Measurements from ENCODE around the gene PRR16.

The PRR16 gene

GRCh38 chr5:120567921-120568320 is 103.8 kb downstream of the PRR16 start:
- DNase-seq (ENCODE audit: low read depth, low spot score): no peak

GRCh38 chr5:120568711-120569110 is 104.6 kb downstream of the PRR16 start:
- no peak for DNase-seq (ENCODE audit: low read depth, low spot score)

GRCh38 chr5:120576588-120576987 is 112.5 kb downstream of the PRR16 start:
- no peak for DNase-seq (ENCODE audit: low read depth, low spot score)

GRCh38 chr5:120582635-120583034 is 118.5 kb downstream of the PRR16 start:
- DNase-seq (ENCODE audit: low read depth, low spot score): no peak

DNA sequence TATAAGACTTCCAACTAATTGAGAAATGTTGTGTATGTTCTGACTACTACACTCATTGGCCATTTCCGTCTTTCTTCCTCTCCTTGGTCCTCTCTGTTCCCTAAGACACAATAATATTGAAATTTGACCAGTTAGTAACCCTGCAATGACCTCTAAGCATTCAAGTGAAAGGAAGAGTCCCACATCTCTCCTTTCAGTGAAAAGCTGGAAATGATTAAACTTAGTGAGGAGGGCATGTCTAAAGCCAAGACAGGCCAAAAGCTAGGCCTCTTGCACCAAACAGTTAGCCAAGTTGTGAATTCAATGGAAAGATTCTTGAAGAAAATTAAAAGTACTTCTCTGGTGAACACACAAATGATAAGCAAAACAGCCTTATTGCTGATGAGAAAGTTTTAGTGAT is 122.5 kb downstream of the PRR16 start:
- no peak for DNase-seq (ENCODE audit: low read depth, low spot score)

- DNase-seq (ENCODE audit: low read depth, low spot score): no peak
These were observed 127.8 kb downstream of the PRR16 start for GRCh38 chr5:120591911-120592310.

DNA sequence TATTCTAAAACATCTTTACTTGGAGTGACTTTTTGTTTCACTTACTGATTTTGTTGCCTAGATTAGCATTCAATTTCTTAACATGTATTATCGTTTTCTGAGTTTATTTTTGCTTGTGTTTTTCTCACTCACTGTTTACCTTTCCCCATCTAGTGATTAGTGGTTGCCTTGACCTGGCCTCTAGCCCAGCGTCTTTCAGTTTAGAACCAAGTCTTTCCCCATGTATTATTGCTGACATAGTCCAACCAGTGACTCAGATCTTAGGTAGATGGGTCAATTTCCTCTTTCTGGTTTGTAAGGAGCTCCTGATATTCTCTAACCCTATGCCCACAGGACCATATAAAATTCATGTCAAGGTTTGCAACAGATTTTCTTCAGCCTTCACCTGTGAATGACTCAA is 135.5 kb downstream of the PRR16 start:
- no peak for DNase-seq (ENCODE audit: low read depth, low spot score)

DNA sequence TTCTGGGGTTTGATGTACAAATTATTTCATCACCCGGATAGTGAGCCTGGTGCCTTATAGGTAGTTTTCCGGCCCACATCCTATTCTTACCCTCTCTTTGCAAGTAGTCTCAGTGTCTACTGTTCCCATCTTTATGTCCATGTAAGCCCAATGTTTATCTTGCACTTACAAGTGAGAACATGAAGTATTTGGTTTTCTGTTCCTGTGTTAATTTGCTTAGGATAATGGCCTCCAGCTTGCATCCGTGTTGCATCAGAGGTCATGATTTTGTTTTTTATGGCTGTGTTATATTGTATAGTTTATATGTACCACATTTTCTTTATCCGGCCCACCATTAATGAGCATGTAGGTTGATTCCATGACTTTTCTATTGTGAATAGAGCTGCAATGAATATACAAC is 136.5 kb downstream of the PRR16 start:
- DNase-seq (ENCODE audit: low read depth, low spot score): no peak

DNA sequence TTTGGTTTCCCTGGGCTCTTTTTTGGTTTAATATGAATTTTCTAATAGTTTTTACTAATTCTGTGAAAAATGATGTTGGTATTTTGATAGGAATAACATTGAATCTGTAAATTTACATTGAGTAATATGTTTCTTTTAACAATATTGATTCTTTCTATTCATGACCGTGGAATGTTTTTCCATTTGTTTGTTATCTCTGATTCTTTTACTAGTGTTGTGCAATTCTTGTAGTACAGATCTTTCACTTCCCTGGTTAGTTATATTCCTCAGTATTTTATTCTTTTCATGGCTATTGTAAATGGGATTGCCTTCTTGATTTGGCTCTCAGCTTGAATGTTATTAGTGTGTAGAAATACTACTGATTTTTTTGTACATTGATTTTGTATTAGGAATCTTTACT is 137.9 kb downstream of the PRR16 start:
- no peak for DNase-seq (ENCODE audit: low read depth, low spot score)

GRCh38 chr5:120604884-120605283 is 140.8 kb downstream of the PRR16 start:
- DNase-seq (ENCODE audit: low read depth, low spot score): no peak

DNA sequence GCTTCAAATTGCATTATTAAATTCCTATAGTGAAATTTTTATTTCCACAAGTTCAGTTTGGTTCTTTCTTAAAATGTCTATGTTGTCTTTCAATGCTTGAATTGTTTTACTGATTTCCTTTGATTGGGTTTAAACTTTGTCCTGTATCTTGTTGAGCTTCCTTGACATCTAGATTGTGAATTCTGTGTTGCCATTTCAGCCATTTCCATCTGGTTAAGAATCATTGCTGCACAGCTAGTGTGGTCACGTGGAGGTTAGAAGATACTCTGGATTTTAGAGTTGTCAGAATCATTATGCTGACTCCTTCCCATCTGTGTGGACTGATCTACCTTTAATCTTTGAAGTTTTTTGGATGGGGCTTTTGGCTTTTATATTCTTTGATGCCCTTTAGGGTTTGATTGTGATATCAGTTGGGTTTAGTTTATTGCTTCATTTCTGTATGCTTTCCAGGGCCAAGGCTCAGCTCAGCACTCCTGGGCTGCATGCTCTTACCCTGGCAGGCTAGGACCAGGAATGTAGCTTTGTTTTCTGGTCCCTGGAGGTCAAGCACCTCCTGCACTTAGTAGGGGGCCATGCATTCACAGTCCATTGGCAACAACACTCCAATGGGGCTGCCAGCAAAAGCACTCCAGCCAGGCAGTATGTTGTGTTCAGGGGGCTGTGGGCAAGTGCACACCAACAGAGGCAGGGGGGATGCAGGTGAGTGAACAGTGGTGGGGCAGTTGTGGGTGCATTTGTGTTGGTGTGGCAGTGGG is 141.4 kb downstream of the PRR16 start:
- DNase-seq (ENCODE audit: low read depth, low spot score): no peak

DNA sequence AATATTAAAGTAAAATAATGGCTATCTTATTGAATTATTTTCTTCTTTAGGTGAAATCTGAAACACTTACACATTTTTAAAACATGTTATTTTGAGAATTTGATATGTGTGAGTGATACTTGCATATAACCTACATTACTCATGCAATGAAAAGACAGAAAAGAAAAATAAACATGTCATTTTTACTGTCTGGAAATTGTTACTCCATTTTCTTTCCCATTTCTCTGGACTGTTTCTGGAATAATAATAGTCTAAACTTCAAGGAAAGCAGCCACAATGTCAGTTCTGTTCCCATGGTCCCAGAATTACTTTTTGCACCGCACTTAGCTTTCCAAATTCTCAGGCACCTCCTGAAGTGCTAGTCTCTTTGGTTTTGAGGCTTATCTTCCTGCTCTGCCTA is 145.5 kb downstream of the PRR16 start:
- no peak for DNase-seq (ENCODE audit: low read depth, low spot score)

- no peak for DNase-seq (ENCODE audit: low read depth, low spot score)
These were observed 146.0 kb downstream of the PRR16 start for GRCh38 chr5:120610145-120610544.

- no peak for DNase-seq (ENCODE audit: low read depth, low spot score)
These were observed 149.6 kb downstream of the PRR16 start for GRCh38 chr5:120613729-120614128.

DNA sequence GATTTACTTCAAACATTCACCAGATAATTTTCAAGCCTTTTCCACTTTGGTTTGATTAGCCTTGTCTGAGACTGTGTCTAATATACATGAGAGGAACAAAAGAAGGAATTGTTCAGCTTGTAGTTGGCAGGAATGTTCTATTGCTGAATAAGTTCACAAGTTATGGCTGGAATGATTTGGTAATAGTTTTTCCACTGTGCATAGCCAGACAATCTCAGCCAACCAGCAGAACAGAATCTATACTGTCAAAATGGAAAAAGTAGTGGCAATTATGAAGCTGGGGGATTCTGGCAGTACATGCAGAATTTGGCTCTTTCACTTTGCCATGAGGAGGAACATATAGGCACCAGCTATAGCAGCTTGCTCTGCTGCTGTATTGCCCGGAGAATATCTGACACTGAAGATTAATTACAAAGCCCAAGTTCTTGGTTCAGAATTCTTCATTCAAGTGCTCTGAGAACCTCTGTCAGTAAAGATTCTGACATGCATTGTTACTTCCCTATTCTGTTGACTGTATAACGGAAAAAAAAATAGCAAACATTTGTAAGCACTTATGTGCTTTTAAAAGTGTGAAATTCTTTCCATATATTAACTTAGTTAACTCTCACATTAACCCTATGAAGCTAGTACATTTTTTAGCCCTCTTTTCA is 150.6 kb downstream of the PRR16 start:
- no peak for DNase-seq (ENCODE audit: low read depth, low spot score)

- DNase-seq (ENCODE audit: low read depth, low spot score): no peak
These were observed 152.0 kb downstream of the PRR16 start for GRCh38 chr5:120615967-120616645.

DNA sequence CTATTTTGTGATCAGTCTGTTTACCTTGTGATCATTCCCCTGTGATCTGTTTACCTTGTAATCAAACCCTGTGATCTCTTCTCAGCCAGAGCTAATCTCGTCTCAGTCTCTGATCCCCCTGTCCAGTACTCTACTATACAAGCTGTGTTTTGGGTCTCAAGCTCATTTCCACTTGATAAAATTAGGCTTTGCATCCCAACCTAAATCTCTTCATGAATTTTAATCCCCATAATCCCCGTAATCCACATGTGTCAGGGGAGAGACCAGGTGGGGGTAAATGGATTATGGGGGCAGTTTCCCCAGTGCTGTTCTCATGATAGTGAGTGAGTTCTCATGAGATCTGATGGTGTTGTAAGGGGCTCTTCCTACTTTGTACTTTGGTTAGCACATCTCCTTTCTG is 157.2 kb downstream of the PRR16 start:
- no peak for DNase-seq (ENCODE audit: low read depth, low spot score)

- no peak for DNase-seq (ENCODE audit: low read depth, low spot score)
These were observed 160.0 kb downstream of the PRR16 start for GRCh38 chr5:120624021-120624563.

GRCh38 chr5:120628156-120628555 is 164.1 kb downstream of the PRR16 start:
- DNase-seq (ENCODE audit: low read depth, low spot score): no peak

DNA sequence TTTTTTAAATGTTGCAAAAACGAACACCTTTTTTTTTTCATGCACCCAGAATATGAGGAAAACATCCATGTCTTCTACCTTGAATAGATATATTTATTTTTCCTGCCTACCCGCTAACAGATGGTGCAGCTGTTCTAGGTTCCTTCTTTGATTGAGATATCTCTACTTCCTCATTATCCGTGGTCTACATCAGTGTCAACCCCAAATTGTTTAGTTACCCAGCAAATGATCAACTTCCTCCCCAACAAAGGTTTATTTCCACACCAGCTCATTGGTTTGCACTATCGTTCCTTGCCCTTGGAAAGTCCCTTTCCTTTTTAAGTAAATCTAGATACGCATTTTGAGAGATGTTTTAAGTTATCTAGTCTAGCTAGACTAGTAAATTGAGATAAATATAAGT is 166.4 kb downstream of the PRR16 start:
- no peak for DNase-seq (ENCODE audit: low read depth, low spot score)

GRCh38 chr5:120631611-120632010 is 167.5 kb downstream of the PRR16 start:
- DNase-seq (ENCODE audit: low read depth, low spot score): no peak

- DNase-seq (ENCODE audit: low read depth, low spot score): no peak
These were observed 168.3 kb downstream of the PRR16 start for GRCh38 chr5:120632430-120632829.

- no peak for DNase-seq (ENCODE audit: low read depth, low spot score)
These were observed 174.3 kb downstream of the PRR16 start for GRCh38 chr5:120638449-120638848.

All from activated CD4-positive, CD25-positive, alpha-beta regulatory T cell treated with anti-CD3 and anti-CD28 coated beads, Interleukin-2, amount 50 U/mL, for 16 hours (primary cell).